GM18520 (cell line): ENCODE data around the gene DGUOK.

Source experiments
- ATAC-seq: cut with Tn5 transposase; IDR thresholded peaks from one replicate; pipeline ENCODE4 v1.9.1; 2021; ENCODE audit not compliant: unreplicated experiment

Gene DGUOK

GRCh38 chr2:73946666-73947065 lies 20.0 kb downstream of the DGUOK start:
- no peak for ATAC-seq

DNA sequence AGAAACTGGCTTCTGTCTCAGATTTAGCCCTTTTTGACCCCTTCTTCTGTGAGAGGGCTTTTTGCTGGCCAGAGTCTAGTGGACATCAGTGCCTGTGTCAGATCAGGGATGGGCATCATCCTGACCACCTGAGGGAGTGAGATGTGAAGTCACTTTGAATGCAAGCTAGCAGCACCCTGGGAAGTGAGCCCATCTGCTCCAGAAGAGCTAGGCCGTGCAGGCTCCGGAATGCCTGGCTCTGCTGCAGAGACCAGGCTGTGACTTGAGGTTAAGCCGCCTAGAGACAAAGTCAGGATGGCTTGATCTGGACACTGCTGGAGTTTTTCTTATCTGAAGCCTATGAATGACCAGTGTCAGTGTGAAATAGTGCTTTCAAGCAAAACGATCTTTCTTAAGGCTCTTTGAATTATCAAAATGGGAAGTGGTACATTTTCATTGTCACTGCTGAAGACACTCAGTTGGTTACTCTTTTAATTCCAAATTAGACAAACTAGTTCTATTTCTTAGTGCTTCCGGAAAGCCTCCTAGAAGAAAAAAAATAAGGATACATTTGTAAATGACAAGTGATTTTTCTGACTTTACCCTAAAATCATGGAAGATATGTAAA lies 20.8 kb downstream of the DGUOK start:
- no peak for ATAC-seq

DNA sequence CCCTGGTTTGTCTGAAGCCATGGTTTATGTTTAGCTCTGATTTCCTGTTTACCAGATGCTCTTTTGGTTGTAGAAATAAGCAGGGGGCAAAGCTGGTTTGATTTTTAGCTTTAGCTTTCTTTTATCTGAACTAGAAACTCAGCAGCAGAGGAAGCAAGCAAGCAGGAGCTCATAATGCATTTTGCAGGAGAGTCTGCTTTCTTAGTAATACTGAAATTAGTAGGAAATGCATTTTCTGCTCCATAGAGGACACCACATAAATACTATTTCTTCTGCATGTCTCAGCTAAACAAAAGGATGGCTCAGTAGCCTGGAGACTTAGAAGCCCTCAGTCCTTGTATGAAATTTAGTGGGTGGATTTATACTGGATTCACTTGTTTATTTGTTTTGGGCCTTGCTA lies 23.1 kb downstream of the DGUOK start:
- ATAC-seq: no peak

DNA sequence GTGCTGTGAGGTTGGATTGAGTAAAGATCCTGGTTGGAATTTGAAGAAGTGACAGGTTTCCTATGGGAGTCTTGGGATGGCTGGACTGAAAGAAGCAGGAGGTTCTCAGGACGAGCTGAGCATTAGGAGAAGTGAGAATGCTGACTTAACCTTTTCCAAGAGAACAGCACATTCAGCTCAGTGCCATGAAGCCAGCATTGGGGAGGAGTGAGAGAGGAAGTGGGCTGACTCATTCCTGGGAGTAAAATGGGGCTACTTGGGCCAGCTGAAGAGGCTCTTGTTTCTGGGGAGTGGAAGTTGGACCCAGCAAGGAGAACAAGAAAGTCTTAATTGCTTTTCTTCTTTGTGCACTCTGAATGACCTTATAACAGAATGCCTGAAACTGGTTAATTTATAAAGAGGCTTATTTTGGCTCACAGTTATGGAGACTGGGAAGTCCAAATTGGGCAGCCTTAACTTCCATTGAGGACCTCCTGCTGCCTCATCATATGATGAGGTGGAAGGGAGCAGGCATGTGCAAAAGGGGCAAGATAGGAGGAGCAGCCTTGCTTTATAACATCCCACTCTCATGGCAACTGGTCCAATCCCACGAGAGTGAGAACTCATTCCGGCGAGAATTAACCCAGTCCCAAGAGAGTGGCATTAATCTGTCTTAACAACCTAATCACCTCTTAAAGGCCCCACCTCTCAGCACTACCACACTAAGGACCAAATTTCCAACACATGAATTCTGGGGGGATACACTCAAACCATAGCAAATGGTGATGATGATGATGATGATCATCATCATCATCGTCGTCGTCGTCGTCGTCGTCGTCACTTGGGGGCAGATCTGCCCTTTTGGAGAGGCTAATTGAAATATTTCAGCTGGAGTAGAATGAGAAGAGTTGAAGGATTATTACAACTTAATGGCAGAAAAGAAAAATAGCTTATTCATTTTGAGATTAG lies 26.1 kb downstream of the DGUOK start:
- ATAC-seq: no peak

DNA sequence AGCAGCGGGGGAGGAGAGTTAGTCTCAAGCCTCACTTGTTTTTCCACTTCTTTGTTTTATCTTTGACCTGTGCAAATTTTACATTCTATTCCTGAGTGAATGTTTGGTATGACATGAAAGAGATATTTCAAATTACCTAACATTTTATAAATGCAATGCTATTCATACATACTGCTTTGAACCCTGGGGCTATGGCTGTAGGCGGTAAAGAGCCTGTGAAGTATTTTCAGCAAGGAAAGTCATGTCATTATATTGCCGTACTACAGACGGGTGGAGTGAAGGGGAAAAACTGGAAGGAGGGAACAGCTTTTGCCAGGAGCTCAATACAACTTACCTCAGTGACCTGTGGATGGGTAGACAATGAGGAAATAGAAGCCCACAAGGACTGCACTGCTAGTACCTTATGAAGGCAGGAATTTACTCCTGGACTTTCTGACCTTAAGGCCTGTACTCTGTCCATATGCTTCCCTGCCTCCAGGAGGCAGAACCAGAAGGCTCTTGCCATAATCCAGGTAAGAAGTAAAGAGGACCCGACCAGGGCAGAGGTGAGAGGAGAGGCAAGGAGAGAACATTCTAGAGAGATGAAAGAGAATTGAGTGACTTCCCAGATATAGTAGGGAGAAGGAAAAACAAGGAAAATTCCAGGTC lies 29.7 kb downstream of the DGUOK start:
- ATAC-seq: no peak

GRCh38 chr2:73961274-73961673 lies 34.6 kb downstream of the DGUOK start:
- no peak for ATAC-seq

GRCh38 chr2:73961823-73962615 lies 35.3 kb downstream of the DGUOK start:
- ATAC-seq: no peak

- no peak for ATAC-seq
These were observed 36.1 kb downstream of the DGUOK start for GRCh38 chr2:73962798-73963197.

GRCh38 chr2:73963385-73964120 lies 36.9 kb downstream of the DGUOK start:
- ATAC-seq: peak; percentile 45

- ATAC-seq: no peak
These were observed 37.5 kb downstream of the DGUOK start for GRCh38 chr2:73964223-73964622.

DNA sequence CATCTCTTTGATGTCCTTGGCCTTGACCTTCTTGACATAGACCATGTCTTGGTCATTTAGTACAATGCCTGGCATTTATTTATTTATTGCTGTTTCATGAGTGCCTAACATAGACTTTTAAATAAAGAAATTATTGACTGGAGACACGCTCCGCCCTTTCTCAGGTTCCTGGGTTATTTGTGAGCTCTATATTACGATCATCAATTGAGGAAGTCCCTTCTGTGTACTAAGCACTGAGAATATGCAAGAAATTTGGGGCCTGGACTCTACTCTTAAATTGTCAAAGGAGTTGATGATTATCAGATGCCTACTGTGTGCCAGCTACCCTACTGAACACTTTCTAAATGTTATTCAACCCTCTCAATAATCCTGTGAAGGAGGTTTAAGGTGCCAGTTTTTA lies 38.4 kb downstream of the DGUOK start:
- no peak for ATAC-seq

- no peak for ATAC-seq
These were observed 41.8 kb downstream of the DGUOK start for GRCh38 chr2:73968357-73968937.

- ATAC-seq: no peak
These were observed 42.7 kb downstream of the DGUOK start for GRCh38 chr2:73969356-73969755.

- ATAC-seq: no peak
These were observed 43.6 kb downstream of the DGUOK start for GRCh38 chr2:73970141-73970803.

DNA sequence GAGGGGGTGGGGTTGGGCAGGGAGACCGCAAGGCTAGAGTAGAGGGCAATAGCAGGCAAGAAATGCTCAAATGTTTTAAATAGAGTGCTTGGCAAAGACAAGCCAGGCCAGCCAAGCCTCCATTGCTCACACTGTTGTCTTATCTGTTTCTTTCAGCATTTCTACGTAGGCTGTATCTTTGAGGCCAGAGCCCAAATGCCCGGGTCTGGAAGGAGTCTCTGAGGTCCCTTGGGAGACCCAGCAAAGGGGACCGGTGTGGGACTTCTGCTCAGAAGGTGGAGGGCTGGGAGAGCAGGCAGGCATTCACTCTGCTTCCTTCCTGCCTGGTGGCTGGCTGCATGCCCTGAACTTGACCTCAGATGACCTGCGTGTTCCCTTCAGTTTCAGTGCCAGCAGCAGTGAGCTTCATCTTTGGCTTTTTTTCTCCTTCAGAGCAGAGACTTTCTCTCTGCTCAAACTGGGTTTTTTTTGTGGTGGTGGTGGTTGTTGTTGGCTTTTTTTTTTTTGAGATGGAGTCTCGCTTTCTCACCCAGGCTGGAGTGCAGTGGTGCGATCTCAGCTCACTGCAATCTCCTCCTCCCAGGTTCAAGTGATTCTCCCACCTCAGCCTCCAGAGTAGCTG lies 44.3 kb downstream of the DGUOK start:
- peak; percentile 90 for ATAC-seq

DNA sequence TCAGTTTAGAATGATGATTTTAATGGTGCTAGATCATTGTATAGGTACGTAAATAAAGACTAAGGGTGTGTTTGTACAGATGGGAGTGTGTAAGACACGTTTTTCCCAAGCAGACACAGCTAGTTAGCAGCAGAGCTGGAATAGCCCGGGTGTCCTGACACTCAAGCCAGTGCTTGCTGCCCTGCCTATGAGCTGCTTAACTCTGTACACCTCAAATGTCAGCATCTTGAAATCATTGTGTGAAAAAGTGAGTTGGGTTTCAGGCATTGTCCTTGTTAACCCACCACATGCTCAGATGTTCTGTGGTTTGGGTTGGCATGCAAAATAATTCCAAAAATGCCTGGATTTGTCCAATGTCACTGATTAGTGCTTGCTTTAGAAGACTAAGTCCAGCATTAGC lies 45.0 kb downstream of the DGUOK start:
- ATAC-seq: no peak

- ATAC-seq: no peak
These were observed 46.2 kb downstream of the DGUOK start for GRCh38 chr2:73972846-73973245.

- ATAC-seq: no peak
These were observed 49.1 kb downstream of the DGUOK start for GRCh38 chr2:73975731-73976130.

GRCh38 chr2:73976803-73977202 lies 50.1 kb downstream of the DGUOK start:
- ATAC-seq: no peak
